Activated CD4-positive, alpha-beta T cell treated with anti-CD3 and anti-CD28 coated beads for 36 hours (primary cell): ENCODE data around the gene ACP1. TPM values are rescaled to one million over a fixed set of nuclear protein-coding genes. Genes with fewer than 3 reads are reported as not detected.
A peak's percentile ranks its signal among the peaks of the same experiment; 100 is the strongest.

Experiments used
- ATAC-seq: fragments of 200-7000 bp; cut with Tn5 transposase; one replicate; pipeline ENCODE4 v1.10.0; 2021; ENCODE audit warnings: mild to moderate bottlenecking, moderate library complexity
- CTCF ChIA-PET: fragments of 350-600 bp; sonication (Branson Sonifier 250); formaldehyde crosslinking; loops from one replicate; lab custom pipeline; 2021; ENCODE audit warnings: antibody characterized with exemption; lab: Charles Lee
- POLR2A ChIA-PET: fragments of 350-600 bp; sonication (Branson Sonifier 250); formaldehyde crosslinking; loops from one replicate; lab custom pipeline; 2021; ENCODE audit warnings: antibody characterized with exemption, inconsistent platforms; lab: Charles Lee
- DNase-seq: peaks from one replicate; pipeline ENCODE4 v3.0.0-alpha.2; 2020
- H3K27ac Mint-ChIP-seq: one replicate; pipeline ENCODE4 v1.8.0; 2021; ENCODE audit warnings: mixed read lengths
- H3K27me3 Mint-ChIP-seq: one replicate; pipeline ENCODE4 v1.8.0; 2021; ENCODE audit warnings: mixed read lengths
- H3K36me3 Mint-ChIP-seq: one replicate; pipeline ENCODE4 v1.8.0; 2021; ENCODE audit warnings: low read depth, mixed read lengths
- H3K4me1 Mint-ChIP-seq: one replicate; pipeline ENCODE4 v1.8.0; 2021; ENCODE audit warnings: mixed read lengths
- H3K4me3 Mint-ChIP-seq: one replicate; pipeline ENCODE4 v1.8.0; 2021; ENCODE audit warnings: mild to moderate bottlenecking, moderate library complexity, mixed read lengths
- H3K9me3 Mint-ChIP-seq: one replicate; pipeline ENCODE4 v1.8.0; 2021; ENCODE audit warnings: low read depth, mixed read lengths
- intact Hi-C, 2 experiments: fragments of 100-400 bp; cut with DNase I in 1 of 2; cut with micrococcal nuclease in 1 of 2; formaldehyde crosslinking; loops; one replicate each; pipeline versions ENCODE4 v1.14.2 to v1.15.1; 2022 to 2024; cut with DNase I, micrococcal nuclease
- total RNA-seq, 2 experiments: library from RNA; stranded (reverse); gene quantifications; one replicate each; pipeline ENCODE4 v1.2.3, GENCODE V29; 2021

The ACP1 gene
- total RNA-seq, 2 experiments from 2014 or later, result 136 to 139 TPM

DNA sequence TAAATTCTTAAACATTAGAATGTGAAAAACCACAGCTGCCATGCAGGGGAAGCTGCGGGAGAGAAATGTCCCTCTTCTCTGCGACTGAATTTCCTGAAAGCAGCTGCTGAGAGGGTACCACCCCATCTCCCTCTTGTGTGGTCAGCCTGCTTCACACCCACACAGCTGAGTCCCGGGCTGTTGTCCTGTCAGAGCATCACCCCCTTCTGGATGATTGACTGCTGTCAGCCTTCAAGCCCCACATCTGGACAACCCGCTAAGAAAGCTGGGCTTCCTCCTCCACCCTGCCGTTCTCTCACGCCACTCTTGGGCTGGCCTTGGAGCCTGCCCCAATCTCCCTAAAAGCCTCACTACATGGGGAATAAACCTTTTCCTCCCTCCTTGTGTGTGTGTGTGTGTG is 26.9 kb upstream of the ACP1 start:
- ChIA-PET CTCF (interaction anchor here (1.1 to 1.3 kb wide), 2 partner anchors 17 to 52 kb away, joined by 3 to 4 read pairs; no protein-coding TSS in a partner anchor), POLR2A (interaction anchor here (0.7 kb wide), 1 partner anchor 18 kb away, joined by 4 read pairs; no protein-coding TSS in a partner anchor)
- Mint-ChIP-seq H3K4me1 (no peaks in the 10 kb centered on the region), H3K27me3 (no peaks in the 10 kb centered on the region), H3K9me3 (peaks cover 7% of the 10 kb centered on the region), H3K36me3 (peaks cover 19% of the 10 kb centered on the region), H3K4me3 (no peak overlapping the region), H3K27ac (no peak overlapping the region)
- intact Hi-C loops, result no loop called here
- ATAC-seq (no peak), DNase-seq (no peak)

DNA sequence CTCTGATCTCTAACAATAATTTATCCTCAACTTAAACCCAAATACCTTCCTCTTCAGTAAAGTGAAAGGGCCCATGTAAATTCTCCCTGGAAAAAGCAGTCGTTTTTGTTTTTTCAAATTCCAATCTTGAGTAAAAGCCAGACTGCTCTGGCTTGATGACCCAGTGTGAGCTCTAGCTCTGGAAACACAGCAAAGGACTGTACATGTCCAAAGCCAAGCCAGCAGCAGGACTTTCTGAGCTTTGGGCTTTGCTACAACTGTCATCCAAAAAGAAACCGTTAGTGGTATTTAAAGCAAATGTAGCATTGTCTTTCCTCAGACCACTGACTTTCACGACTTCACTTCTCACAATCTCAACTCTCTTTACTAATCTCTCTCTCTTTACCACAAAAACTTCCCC is 26.3 kb upstream of the ACP1 start:
- intact Hi-C loops, result no loop called here
- Mint-ChIP-seq H3K4me1 (no peaks in the 10 kb centered on the region), H3K4me3 (no peak overlapping the region), H3K27me3 (no peaks in the 10 kb centered on the region), H3K9me3 (peaks cover 7% of the 10 kb centered on the region), H3K27ac (no peak overlapping the region), H3K36me3 (peaks cover 25% of the 10 kb centered on the region)
- ChIA-PET CTCF (no interaction called here), POLR2A (no interaction called here)
- ATAC-seq (no peak), DNase-seq (no peak)

DNA sequence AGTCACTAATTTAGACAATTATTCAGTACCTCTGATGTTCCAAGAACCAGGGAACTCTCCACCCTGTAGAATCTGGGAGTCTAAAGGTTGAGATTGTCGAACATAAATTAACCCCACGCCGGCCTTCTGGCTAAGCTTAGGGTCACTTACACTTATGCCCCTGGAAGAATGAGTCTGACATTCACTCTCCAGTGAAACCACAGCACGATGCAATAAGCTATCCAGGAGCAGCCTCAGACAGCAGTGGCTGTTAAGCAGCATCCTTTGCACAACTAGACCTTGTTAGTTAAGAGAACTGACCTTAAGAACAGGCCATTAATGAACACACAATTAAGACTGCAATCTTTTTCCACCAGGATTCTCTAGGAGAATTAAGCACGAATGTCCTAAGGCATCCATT is 25.9 kb upstream of the ACP1 start:
- DNase-seq (no peak), ATAC-seq (no peak)
- ChIA-PET CTCF (interaction anchor here (2.4 kb wide), 1 partner anchor 35 kb away, joined by 6 read pairs; no protein-coding TSS in a partner anchor), POLR2A (no interaction called here)
- Mint-ChIP-seq H3K9me3 (peaks cover 7% of the 10 kb centered on the region), H3K36me3 (peaks cover 29% of the 10 kb centered on the region), H3K4me1 (no peaks in the 10 kb centered on the region), H3K27ac (no peak overlapping the region), H3K27me3 (no peaks in the 10 kb centered on the region), H3K4me3 (no peak overlapping the region)
- intact Hi-C loops, result no loop called here

DNA sequence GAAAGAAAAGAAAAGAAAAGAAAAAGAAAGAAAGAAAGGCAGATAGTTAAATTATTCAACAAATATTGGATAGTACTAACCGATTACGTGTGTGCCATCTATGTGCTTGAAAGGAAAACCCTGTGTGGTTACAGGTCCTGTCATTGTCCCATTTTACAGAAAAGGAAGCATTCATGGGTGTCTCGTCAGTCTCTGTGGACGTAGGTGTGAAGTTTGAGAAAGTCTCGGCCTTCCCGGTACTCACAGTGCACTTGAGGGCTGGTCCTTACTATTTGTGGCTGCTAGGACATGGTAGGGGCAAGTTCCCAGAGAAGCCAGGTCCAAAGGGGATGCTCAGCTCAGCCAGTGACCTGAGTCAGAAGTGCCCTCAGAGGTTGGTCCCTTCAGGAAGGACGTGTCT is 20.2 kb upstream of the ACP1 start:
- peaks cover 46% of the 10 kb centered on the region for H3K36me3 Mint-ChIP-seq
- intact Hi-C loops, result no loop called here
- peaks cover 4% of the 10 kb centered on the region for H3K4me1 Mint-ChIP-seq
- DNase-seq (no peak), ATAC-seq (no peak)
- no peaks in the 10 kb centered on the region for H3K27me3 Mint-ChIP-seq
- H3K27ac Mint-ChIP-seq, result no peak overlapping the region
- POLR2A ChIA-PET, result no interaction called here
- H3K4me3 Mint-ChIP-seq, result no peak overlapping the region
- H3K9me3 Mint-ChIP-seq, result peaks cover 7% of the 10 kb centered on the region
- CTCF ChIA-PET, result interaction anchor here (1.3 kb wide), 1 partner anchor 11 kb away, joined by 4 read pairs; no protein-coding TSS in a partner anchor

DNA sequence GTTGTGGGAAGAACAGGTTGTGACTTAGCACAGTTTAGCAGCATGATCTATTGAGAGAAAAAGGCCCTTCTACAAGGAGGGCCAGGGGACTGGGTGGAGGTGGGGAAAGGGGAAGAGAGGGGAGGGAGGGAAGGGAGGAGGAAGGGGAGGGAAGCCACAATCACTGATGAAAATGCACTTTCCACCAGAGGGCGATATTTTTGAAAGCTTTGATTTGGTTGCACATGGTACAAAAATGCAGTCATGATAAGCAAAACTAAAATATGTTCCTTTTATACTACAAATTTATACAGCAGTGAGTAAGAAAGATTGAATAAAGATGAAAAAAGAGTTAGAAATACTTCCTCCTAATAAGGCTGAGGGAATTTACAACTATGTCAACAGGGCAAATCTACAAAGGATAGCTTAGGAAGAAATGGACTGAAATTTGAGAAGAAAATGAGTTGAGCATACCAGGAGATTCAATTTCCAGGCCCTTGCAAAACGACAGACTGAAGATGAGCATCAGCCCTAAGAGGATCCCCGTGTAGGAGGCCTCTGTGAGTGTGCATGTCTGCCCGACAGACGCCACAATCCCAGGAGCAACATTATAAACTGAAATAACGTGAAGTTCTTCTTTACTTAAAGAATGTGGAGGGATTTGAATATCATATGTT is 18.1 kb upstream of the ACP1 start:
- intact Hi-C loops, result loop anchor here in 1 of 2 experiments (1.0 kb wide), 3 partner anchors 44 to 416 kb away; no protein-coding TSS in a partner anchor
- Mint-ChIP-seq H3K4me3 (no peak overlapping the region), H3K36me3 (peaks cover 35% of the 10 kb centered on the region), H3K9me3 (peaks cover 3% of the 10 kb centered on the region), H3K27ac (no peak overlapping the region), H3K4me1 (peaks cover 4% of the 10 kb centered on the region), H3K27me3 (no peaks in the 10 kb centered on the region)
- ChIA-PET POLR2A (no interaction called here), CTCF (interaction anchor here (0.8 to 3.5 kb wide), 11 partner anchors 10 to 429 kb away, joined by 3 to 13 read pairs (median 3); partner anchors contain the start of gene SH3YL1)
- ATAC-seq (peak; percentile 57), DNase-seq (peak; percentile 30)

DNA sequence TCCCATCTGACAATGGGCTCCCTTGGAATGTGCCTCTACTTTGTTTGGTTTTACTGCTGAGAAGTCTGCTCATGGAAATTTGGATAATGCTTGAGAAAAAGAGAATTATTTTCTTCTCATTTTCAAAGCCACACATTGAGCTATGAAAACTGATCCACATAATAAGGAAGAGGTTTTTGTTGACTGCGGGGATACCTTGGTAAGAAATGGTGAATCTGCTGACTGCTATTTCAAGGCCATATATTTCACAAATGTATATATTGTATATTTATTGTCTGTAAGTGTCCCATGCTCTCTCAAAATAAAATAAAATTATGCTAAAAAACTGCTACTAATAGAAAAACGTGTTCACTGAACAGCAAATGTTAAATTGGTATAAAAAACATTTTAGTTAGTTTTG is 16.0 kb upstream of the ACP1 start:
- H3K4me3 Mint-ChIP-seq, result no peak overlapping the region
- H3K4me1 Mint-ChIP-seq, result peaks cover 4% of the 10 kb centered on the region
- H3K27ac Mint-ChIP-seq, result no peak overlapping the region
- H3K36me3 Mint-ChIP-seq, result peaks cover 23% of the 10 kb centered on the region
- H3K9me3 Mint-ChIP-seq, result no peaks in the 10 kb centered on the region
- no peak for DNase-seq
- intact Hi-C loops, result no loop called here
- CTCF ChIA-PET, result interaction anchor here (0.9 to 1.9 kb wide), 2 partner anchors 13 to 39 kb away, joined by 3 to 6 read pairs; partner anchors contain the start of gene ALKAL2
- no peak for ATAC-seq
- POLR2A ChIA-PET, result no interaction called here
- no peaks in the 10 kb centered on the region for H3K27me3 Mint-ChIP-seq

DNA sequence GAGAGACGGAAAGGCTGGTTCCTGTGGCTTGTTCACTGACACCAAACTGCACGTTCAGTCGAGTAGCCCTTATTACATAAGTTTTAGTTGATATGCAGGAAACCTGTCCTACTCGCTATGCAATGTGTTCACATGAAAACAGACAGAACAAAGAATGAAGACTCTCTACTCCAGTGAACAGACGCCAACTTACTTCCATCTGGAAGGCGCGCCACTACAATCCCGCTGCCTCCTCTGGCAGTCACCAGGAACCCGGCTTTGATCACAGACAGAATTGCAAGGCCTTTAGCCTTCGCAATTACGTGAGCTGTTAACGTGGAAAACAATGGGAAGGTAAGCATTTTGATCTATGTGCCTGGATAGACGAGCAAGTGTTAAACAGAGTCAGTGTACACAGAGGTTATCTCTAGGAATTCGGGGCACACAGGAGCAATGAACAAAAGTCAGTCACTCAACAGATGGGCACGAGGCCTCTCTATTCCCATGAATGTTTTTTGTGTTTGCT is 15.2 kb upstream of the ACP1 start:
- POLR2A ChIA-PET, result no interaction called here

DNA sequence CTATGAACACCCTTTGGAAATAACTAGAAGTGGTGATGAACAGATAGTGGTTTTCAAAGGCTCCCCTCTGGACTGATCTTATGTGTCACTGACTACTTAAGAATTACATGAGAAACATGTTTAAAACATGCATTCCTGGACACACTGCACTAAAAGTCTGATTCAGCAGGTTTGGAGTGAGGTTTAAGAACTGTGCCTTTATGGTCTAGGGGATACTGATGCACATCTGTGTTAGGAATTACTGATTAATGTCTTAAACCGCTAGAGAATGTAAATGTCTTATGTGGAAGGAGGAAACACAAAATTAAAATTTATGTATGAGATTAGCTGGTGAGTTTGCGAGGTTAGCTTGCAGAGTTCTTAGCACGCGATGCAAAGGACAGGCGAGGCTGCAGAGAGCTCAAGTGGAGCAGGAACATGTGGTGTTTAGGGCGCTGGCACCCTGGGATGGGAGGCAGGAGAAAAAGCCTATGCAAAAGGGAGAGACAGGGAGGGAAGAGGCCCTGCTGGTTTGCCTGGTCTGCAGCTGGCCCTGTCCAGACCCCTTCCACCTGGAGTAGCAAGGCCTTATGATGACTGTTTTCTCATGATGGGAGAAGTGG is 12.6 kb upstream of the ACP1 start:
- CTCF ChIA-PET, result interaction anchor here (0.6 to 1.4 kb wide), 3 partner anchors 9 to 1450 kb away, joined by 3 read pairs; no protein-coding TSS in a partner anchor
- ATAC-seq, result no peak
- no peaks in the 10 kb centered on the region for H3K27me3 Mint-ChIP-seq
- intact Hi-C loops, result no loop called here
- POLR2A ChIA-PET, result no interaction called here
- H3K36me3 Mint-ChIP-seq, result peaks cover 8% of the 10 kb centered on the region
- H3K9me3 Mint-ChIP-seq, result no peaks in the 10 kb centered on the region
- H3K4me3 Mint-ChIP-seq, result no peak overlapping the region
- DNase-seq, result no peak
- H3K27ac Mint-ChIP-seq, result no peak overlapping the region
- no peaks in the 10 kb centered on the region for H3K4me1 Mint-ChIP-seq

More for the DNA sequence above, 15.2 kb upstream of the ACP1 start:
- DNase-seq (no peak), ATAC-seq (no peak)
- no peaks in the 10 kb centered on the region for H3K27me3 Mint-ChIP-seq
- no peak overlapping the region for H3K4me3 Mint-ChIP-seq
- H3K4me1 Mint-ChIP-seq, result peaks cover 4% of the 10 kb centered on the region
- CTCF ChIA-PET, result interaction anchor here (0.8 to 1.9 kb wide), 2 partner anchors 12 to 13 kb away, joined by 3 to 6 read pairs; no protein-coding TSS in a partner anchor
- H3K27ac Mint-ChIP-seq, result no peak overlapping the region
- H3K9me3 Mint-ChIP-seq, result no peaks in the 10 kb centered on the region
- peaks cover 19% of the 10 kb centered on the region for H3K36me3 Mint-ChIP-seq
- intact Hi-C loops, result no loop called here

DNA sequence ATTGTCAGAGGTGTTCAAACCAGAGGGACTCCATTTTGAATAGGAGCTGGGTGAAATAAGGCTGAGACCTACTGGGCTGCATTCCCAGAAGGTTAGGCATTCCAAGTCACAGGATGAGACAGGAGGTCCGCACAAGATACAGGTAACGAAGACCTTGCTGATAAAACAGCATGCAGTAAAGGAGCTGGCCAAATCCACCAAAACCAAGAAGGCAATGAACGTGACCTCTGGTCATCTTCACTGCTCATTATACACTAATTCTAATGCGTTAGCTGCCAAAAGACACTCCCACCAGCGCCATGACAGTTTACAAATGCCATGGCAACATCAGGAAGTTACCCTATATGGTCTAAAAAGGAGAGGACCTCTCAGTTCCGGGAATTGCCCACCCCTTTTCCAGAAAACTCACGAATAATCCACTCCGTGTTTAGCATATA is 11.5 kb upstream of the ACP1 start:
- intact Hi-C loops, result no loop called here
- POLR2A ChIA-PET, result no interaction called here

DNA sequence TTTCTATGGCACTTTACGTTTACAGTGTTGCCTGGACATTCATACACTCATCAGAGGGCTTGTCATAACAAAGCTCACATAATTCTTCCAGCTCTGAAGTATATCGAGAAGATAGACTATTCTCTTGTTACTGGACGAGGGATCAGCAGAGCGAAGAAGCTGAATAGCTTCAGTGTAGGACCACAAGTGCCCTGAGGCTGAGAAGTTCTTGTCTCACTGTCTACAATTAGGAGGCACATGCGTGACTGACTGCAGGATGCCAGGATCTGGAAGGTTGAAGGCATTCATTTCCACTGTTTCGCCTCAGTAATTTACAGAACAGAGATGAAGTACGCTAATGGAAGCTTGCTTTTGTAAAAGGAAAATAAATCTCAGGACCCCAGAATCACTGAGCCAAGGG is 10.5 kb upstream of the ACP1 start:
- CTCF ChIA-PET, result interaction anchor here (0.9 kb wide), 1 partner anchor 9 kb away, joined by 3 read pairs; no protein-coding TSS in a partner anchor
- H3K36me3 Mint-ChIP-seq, result peaks cover 14% of the 10 kb centered on the region
- peaks cover 6% of the 10 kb centered on the region for H3K9me3 Mint-ChIP-seq
- H3K27me3 Mint-ChIP-seq, result no peaks in the 10 kb centered on the region
- H3K4me3 Mint-ChIP-seq, result no peak overlapping the region
- DNase-seq, result no peak
- no peaks in the 10 kb centered on the region for H3K4me1 Mint-ChIP-seq
- no peak for ATAC-seq
- no peak overlapping the region for H3K27ac Mint-ChIP-seq
- intact Hi-C loops, result no loop called here
- POLR2A ChIA-PET, result no interaction called here

More for the DNA sequence above, 11.5 kb upstream of the ACP1 start:
- ATAC-seq (no peak), DNase-seq (no peak)
- Mint-ChIP-seq H3K4me1 (no peaks in the 10 kb centered on the region), H3K9me3 (peaks cover 5% of the 10 kb centered on the region), H3K27me3 (no peaks in the 10 kb centered on the region), H3K36me3 (peaks cover 9% of the 10 kb centered on the region), H3K4me3 (no peak overlapping the region), H3K27ac (no peak overlapping the region)
- CTCF ChIA-PET, result interaction anchor here (0.9 kb wide), 1 partner anchor 8 kb away, joined by 3 read pairs; no protein-coding TSS in a partner anchor

DNA sequence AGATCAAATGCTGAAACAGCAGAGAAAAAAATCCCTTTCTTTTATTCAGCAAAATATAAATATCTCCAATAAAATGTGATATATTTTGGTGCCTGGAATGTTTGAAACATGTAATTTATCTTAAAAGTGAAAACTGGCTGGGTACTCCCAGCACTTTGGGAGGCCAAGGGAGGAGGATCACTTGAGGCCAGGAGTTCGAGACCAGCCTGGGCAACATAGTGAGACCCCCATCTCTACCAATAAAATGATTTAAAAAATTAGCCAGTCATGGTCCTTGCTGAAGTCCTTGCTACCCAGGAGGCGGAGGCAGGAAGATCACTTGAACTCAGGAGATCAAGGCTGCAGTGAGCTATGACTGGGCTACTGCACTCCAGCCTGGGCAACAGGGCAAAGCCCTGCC is 9.6 kb upstream of the ACP1 start:
- intact Hi-C loops, result no loop called here
- ATAC-seq (no peak), DNase-seq (no peak)
- Mint-ChIP-seq H3K4me1 (no peaks in the 10 kb centered on the region), H3K36me3 (peaks cover 17% of the 10 kb centered on the region), H3K27ac (no peak overlapping the region), H3K4me3 (no peak overlapping the region), H3K9me3 (peaks cover 6% of the 10 kb centered on the region), H3K27me3 (no peaks in the 10 kb centered on the region)
- ChIA-PET POLR2A (no interaction called here), CTCF (interaction anchor here (0.6 to 1.5 kb wide), 3 partner anchors 10 to 210 kb away, joined by 3 to 4 read pairs (median 3); no protein-coding TSS in a partner anchor)
